ENCODE data around the gene PPP6R3.
A peak's percentile ranks its signal among the peaks of the same experiment; 100 is the strongest.

Gene PPP6R3

GRCh38 chr11:68654978-68655377, 194.4 kb downstream of the PPP6R3 start:
- no peak for DNase-seq

- no peak for DNase-seq
These were observed 194.9 kb downstream of the PPP6R3 start for GRCh38 chr11:68655406-68655805.

GRCh38 chr11:68655806-68656205, 195.3 kb downstream of the PPP6R3 start:
- DNase-seq: no peak

GRCh38 chr11:68657021-68657780, 196.6 kb downstream of the PPP6R3 start:
- no peak for DNase-seq

GRCh38 chr11:68658097-68658496, 197.5 kb downstream of the PPP6R3 start:
- DNase-seq: no peak

GRCh38 chr11:68658661-68659060, 198.1 kb downstream of the PPP6R3 start:
- DNase-seq: no peak

GRCh38 chr11:68659158-68659921, 198.8 kb downstream of the PPP6R3 start:
- DNase-seq: peak; percentile 72

- DNase-seq: no peak
These were observed 199.7 kb downstream of the PPP6R3 start for GRCh38 chr11:68660066-68660810.

GRCh38 chr11:68661014-68661413, 200.5 kb downstream of the PPP6R3 start:
- no peak for DNase-seq

GRCh38 chr11:68661697-68662603, 201.4 kb downstream of the PPP6R3 start:
- no peak for DNase-seq

GRCh38 chr11:68663482-68664010, 203.0 kb downstream of the PPP6R3 start:
- no peak for DNase-seq

GRCh38 chr11:68664141-68664540, 203.6 kb downstream of the PPP6R3 start:
- DNase-seq: no peak

- DNase-seq: no peak
These were observed 204.4 kb downstream of the PPP6R3 start for GRCh38 chr11:68664906-68665305.
